Gastrocnemius medialis (tissue), 4 donors: ENCODE measurements around the gene ADGRD1.

Experiments
- CTCF ChIP-seq, 5 experiments: fragments of 450-650 bp in 3 of 5; fragments of 200-600 bp in 2 of 5; sonication (generic) in 2 of 5; IDR thresholded peaks in 4 of 5; conservative IDR thresholded peaks in 1 of 5; 1 replicate in 4 of 5; 2 replicates in 1 of 5; pipeline ENCODE4 v1.5.1; 2016 to 2019; ENCODE audit warnings: antibody characterized with exemption in 5 of 5, mild to moderate bottlenecking in 3 of 5, moderate library complexity in 3 of 5
- POLR2A ChIP-seq, 2 donors: fragments of 450-650 bp; IDR thresholded peaks; one replicate each; pipeline ENCODE4 v1.6.1; 2017; ENCODE audit warnings: antibody characterized with exemption in 2 of 2, mild to moderate bottlenecking in 2 of 2, moderate library complexity in 2 of 2

- TF ChIP-seq CTCF (IDR thresholded peaks at IDR 0.05 in 4 of 5, conservative IDR thresholded peaks at IDR 0.05 in 1 of 5) (no peak), POLR2A (IDR thresholded peaks at IDR 0.05) (no peak)
Measured at GRCh38 chr12:131063960-131064359, 110.3 kb downstream of the ADGRD1 start.
